NCI-H2196 (cell line): Measurements from ENCODE around the gene TTC36.
A peak's percentile ranks its signal among the peaks of the same experiment; 100 is the strongest.
"Not testable (repeated sequence)": the region's sequence is repeated elsewhere in the genome, so short reads cannot be mapped to it uniquely, and the experiment has no call there.

Experiments used
- DNase-seq: peaks from one replicate; lab custom pipeline; 2025; ENCODE audit not compliant: unreplicated experiment; lab: John Stamatoyannopoulos, UW

The TTC36 gene

DNA sequence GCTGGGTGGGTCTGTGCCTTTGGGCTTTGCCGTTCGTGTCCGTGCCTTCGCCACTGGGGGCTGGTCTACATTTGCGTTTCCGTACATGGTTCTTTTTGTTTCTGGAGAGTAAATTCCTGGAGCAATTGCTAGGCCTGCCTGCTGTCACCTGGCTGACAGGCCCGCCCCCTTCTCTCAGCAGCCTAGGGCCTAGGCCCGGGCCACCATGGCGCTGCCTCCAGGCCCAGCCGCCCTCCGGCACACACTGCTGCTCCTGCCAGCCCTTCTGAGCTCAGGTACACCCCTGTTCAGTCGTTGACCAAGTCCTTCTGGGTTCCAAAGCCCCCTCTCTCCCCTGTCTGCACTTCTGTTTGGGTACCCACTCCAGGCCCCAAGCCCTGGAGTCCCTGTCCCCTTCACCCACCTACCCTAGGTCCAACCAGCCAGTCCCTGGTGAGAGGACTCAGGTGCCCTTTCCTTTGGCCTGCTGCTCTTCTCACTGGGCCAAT is 4.4 kb downstream of the TTC36 start:
- DNase-seq = no peak

GRCh38 chr11:118532091-118532490 is 4.8 kb downstream of the TTC36 start:
- DNase-seq = no peak

DNA sequence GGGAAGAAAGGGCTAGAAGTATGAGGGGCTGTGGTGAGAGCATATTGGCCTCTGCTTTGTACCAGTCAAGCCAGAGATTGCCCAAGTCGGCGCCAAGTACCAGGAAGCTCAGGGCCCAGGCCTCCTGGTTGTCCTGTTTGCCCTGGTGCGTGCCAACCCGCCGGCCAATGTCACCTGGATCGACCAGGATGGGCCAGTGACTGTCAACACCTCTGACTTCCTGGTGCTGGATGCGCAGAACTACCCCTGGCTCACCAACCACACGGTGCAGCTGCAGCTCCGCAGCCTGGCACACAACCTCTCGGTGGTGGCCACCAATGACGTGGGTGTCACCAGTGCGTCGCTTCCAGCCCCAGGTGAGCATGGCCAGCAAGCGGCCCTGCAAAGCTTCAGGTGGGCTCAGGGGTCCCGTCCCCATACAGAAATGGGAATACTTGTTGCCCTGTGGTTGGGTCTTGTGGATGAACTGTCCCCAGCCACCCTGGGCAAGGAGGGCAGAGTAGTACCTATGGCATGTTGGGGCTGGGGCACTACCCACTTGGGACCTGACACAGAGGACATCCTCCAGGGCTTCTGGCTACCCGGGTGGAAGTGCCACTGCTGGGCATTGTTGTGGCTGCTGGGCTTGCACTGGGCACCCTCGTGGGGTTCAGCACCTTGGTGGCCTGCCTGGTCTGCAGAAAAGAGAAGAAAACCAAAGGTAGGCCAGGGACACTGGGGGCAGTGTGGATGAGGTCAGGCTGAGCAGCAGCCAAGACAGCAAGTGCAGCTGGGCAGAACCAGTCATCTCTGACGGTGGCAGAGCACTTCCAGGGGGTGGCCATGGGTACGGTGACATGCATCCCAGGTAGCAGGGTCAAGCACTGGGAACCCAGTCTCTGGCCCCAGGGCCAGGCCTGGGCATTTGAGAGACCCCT is 5.8 kb downstream of the TTC36 start:
- DNase-seq = no peak

DNA sequence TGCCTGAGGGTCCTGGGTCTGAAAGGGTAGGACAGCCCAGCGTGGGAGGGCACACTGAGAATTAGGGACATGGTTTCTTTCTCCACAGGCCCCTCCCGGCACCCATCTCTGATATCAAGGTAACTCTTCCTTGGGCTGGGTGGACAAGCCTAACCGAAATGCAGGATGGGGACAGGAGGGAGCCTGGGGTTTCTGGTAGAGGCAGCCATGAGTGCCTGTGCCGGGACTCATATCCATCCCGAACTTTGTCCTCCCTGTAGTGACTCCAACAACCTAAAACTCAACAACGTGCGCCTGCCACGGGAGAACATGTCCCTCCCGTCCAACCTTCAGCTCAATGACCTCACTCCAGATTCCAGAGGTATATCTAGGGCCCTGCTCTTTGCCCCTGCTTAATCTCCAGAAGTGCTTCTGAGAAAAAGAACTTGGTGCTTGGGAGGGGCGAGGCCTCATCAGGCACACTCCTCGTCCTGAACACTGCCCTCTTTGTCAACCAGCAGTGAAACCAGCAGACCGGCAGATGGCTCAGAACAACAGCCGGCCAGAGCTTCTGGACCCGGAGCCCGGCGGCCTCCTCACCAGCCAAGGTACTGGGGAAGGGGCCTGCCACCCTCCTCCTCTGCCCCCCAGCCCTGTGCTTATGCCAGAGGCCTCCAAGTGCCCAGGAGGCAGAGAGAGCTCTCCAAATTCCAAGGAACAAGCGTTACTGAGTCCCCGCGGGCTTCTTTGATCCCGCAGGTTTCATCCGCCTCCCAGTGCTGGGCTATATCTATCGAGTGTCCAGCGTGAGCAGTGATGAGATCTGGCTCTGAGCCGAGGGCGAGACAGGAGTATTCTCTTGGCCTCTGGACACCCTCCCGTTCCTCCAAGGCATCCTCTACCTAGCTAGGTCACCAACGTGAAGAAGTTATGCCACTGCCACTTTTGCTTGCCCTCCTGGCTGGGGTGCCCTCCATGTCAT is 6.8 kb downstream of the TTC36 start:
- no peak for DNase-seq

GRCh38 chr11:118535261-118535660 is 8.0 kb downstream of the TTC36 start:
- DNase-seq = no peak

DNA sequence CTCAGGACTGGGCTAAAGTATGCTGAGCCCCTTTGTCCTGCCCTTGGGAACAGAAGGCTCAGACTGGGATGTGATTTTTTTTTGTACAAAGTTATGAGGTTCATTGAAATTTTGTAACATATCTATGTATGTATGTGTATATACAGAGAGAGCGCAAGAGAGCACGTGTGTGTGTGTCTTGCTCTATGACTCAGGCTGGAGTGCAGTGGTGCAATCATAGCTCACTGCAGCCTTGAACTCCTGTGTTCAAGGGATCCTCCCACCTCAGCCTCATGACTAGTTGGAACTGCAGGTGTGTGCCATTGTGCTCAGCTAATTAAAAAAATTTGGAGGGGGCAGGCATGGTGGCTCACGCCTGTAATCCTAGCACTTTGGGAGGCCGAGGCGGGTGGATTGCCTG is 9.5 kb downstream of the TTC36 start:
- no peak for DNase-seq

DNA sequence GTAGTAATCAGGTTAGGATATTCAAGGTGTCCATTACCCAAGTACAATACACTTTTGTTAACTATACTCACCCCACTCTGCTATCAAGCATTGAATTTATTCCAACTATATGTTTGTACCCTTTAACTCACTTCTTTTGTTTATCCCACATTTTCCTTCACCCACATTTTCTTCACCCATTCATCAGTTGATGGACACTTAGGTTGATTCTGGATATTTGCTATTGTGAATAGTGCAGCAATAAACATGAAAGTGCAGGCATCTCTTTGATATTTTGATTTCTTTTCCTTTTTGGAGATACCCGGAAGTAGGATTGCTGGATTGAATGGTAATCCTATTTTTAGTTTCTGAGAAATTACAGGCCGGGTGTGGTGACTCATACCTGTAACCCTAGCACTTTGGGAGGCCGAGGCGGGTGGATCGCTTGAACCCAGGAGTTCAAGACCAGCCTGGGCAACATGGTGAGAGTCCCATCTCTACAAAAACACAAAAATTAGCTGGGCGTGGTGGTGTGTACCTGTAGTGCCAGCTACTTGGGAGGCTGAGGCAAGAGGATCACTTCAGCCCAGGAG is 10.2 kb downstream of the TTC36 start:
- no peak for DNase-seq

- DNase-seq = no peak
Measured at GRCh38 chr11:118544010-118544646, 16.9 kb downstream of the TTC36 start.

- DNase-seq = no peak
Measured at GRCh38 chr11:118544647-118545010, 17.4 kb downstream of the TTC36 start.

DNA sequence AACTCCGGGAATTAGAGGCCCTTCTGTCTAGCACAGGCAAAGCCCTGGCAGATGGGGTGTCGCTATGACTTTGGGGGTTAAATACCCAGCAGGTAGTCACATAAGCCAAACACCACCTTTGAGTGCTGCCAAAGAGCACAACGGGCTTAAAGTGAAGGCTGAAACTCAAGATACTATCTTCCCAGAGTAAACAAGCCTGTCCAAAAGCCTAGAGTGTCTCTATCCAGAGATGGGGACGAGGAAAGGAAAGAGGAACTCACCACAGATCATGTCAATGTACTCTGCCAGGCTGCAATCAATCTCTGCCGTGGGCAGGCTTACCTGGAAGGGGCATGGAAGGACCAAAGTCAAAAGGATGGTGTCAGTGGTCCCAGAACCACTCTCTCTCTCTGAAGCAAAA is 18.3 kb downstream of the TTC36 start:
- no peak for DNase-seq

- no peak for DNase-seq
Measured at GRCh38 chr11:118547132-118547531, 19.9 kb downstream of the TTC36 start.

DNA sequence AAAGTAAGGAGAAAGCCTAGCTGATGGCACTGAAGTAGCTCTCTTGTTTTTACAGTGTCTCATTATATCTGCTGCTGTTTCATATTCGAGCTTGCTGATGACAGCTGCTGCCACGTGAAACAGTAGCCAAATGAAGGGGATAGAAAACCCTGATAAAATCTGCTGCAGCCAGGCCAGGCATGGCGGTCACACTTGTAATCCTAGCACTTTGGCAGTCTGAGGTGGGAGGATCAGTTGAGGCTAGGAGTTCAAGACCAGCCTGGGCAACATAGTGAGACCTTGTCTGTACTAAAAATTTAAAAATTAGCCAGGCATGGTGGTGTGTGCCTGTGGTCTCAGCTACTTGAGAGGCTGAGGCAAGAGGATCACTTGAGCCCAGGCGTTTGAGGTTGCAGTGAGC is 25.1 kb downstream of the TTC36 start:
- no peak for DNase-seq

GRCh38 chr11:118560806-118561205 is 33.5 kb downstream of the TTC36 start:
- DNase-seq = no peak

- no peak for DNase-seq
Measured at GRCh38 chr11:118565051-118565450, 37.8 kb downstream of the TTC36 start.

- DNase-seq = no peak
Measured at GRCh38 chr11:118569670-118570069, 42.4 kb downstream of the TTC36 start.

DNA sequence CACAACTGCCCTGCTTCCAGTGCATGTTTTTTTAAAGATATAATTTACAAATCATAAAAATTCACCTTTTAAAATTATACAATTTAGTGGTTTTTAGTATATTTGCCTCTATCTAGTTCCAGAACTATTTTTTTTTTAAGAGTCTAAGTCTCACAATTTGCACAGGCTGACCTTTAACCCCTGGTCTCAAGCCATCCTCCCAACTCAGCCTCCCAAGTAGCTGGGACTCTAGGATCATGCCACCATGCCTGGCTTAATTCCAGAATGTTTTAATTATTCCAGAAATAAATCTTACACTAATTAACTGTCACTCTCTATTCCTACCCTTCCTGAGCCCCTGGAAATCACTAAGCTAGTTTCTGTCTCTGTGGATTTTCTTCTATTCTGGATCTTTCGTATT is 43.5 kb downstream of the TTC36 start:
- no peak for DNase-seq

DNA sequence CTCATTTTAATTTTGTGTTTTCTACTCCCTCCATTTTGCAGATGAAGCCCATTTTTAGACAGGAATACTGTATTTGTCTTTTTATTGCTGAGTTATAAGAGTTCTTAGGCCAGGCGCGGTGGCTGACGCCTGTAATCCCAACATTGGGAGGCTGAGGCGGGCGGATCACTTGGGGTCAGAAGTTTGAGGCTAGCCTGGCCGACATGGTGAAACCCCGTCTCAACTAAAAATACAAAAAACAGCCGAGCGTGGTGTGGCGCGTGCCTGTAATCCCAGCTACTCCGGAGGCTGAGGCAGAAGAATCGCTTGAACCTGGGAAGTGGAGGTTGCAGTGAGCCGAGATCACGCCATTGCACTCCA is 44.4 kb downstream of the TTC36 start:
- not testable (repeated sequence) for DNase-seq

DNA sequence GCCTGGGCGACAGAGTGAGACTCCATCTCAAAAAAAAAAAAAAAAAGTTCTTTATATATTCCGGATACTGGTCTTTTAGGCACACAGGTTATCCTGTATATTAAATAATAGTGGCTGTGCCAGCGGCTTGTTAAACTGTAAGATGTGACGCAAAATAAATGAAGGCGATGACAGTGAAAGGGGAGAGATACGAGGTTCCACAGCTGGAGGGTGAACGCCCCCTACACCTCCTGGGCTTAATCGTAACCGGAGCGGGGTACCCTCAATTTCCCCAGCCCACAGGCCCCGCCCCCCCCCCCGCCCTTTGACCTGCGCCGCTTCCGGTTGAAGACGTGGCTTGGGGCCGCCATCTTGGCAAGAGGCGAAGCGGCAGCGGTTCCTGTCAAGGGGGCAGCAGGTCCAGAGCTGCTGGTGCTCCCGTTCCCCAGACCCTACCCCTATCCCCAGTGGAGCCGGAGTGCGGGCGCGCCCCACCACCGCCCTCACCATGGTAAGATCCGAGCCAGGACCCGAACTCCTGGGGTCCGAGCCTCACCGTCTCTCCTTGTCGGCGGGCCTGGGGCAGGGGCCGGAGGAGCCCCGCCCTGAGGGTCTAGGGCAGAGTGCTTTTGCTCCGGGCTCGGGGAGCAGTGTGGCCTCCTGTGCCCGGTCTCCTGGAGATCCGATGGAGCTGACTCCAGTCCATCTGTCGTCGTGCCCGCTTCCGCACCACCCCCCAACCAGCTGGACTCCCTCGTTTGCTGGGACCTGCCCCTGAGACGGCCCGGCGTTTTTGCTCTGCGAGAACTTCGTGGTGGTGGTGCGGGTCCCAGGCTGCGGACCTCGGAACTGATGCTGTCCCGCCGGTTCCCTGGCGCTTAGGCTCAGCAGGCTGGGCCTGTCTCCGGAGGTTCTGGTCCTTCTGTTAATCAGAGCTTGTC is 45.0 kb downstream of the TTC36 start, which contains the start of gene ARCN1:
Gene ARCN1 (plus strand): TSS at position 349 of the 920 bp plus-strand sequence. CDS start 139 bp downstream, at position 488.
- DNase-seq = peak; percentile 59

- DNase-seq = no peak
Measured at GRCh38 chr11:118572981-118573550, 45.8 kb downstream of the TTC36 start.
